CD4-positive, alpha-beta T cell treated with Interleukin-15 for 1 hour (primary cell): ENCODE measurements around the gene GSX1.

ENCODE experiments used
- DNase-seq: peaks from one replicate; pipeline ENCODE4 v3.0.0-alpha.2; 2020

Gene GSX1

GRCh38 chr13:27835799-27836198 is 43.5 kb downstream of the GSX1 start:
- no peak for DNase-seq

GRCh38 chr13:27839809-27840467 is 47.7 kb downstream of the GSX1 start:
- no peak for DNase-seq

GRCh38 chr13:27842571-27842970 is 50.3 kb downstream of the GSX1 start:
- DNase-seq = no peak
